ENCODE data around the gene GNB1.

- TF ChIP-seq CTCF (IDR thresholded peaks at IDR 0.05; ENCODE audit: insufficient read depth, low read length, poor library complexity, severe bottlenecking) (no peak), EZH2phosphoT487 (conservative IDR thresholded peaks at IDR 0.05; ENCODE audit: low read length) (no peak)
Measured at GRCh38 chr1:1890506-1891348, at the start of gene GNB1.

Measured in SU-DHL-6 (cell line).